Right cardiac atrium (tissue), 5 donors: ENCODE measurements around the gene CD244. TPM values are rescaled to one million over a fixed set of nuclear protein-coding genes. Genes with fewer than 3 reads are reported as not detected.
"Not testable (repeated sequence)": the region's sequence is repeated elsewhere in the genome, so short reads cannot be mapped to it uniquely, and the experiment has no call there.

Experiments used
- ATAC-seq, 2 donors: fragments of 200-7000 bp; cut with Tn5 transposase; one replicate each; pipeline versions ENCODE4 v1.8.0 to v1.9.1; 2020; ENCODE audit warnings: moderate library complexity in 2 of 2, mild to moderate bottlenecking in 1 of 2
- DNase-seq, 3 donors: peaks; one replicate each; pipeline ENCODE4 v3.0.0-alpha.2; 2020
- H3K27ac ChIP-seq: one replicate; pipeline ENCODE4 v1.5.1; 2013; ENCODE audit warnings: mild to moderate bottlenecking, low read length, control low read depth, moderate library complexity
- H3K27me3 ChIP-seq: one replicate; pipeline ENCODE4 v1.6.1; 2013; ENCODE audit not compliant: control insufficient read depth, insufficient read depth
- H3K4me1 ChIP-seq: one replicate; pipeline ENCODE4 v1.6.1; 2013; ENCODE audit warnings: low read length; ENCODE audit not compliant: control insufficient read depth, insufficient read depth
- H3K4me3 ChIP-seq: one replicate; pipeline ENCODE4 v1.5.1; 2013; ENCODE audit warnings: low read length, control low read depth
- H3K9me3 ChIP-seq: one replicate; pipeline ENCODE4 v1.6.1; 2013; ENCODE audit warnings: low read length; ENCODE audit not compliant: control insufficient read depth
- WGBS: extraction: QIAGEN DNeasy Blood & Tissue Kit; methylation state at CpG from one replicate; pipeline ENCODE4 v1.1.7; 2013; 5-methylcytosine and 5-hydroxymethylcytosine counted together
- intact Hi-C, 4 donors: fragments of 100-400 bp; cut with DNase I; formaldehyde crosslinking; loops; one replicate each; pipeline versions ENCODE4 v1.11.0 to v1.14.0; 2022 to 2023
- polyA plus RNA-seq: library from polyadenylated mRNA; stranded (reverse); fragments of 200-250 nt; gene quantifications from one replicate; pipeline ENCODE4 v1.2.3, GENCODE V29; 2013
- total RNA-seq, 4 donors: library from RNA; stranded (reverse); fragmentation: NEBNext Ultra II Directional; extraction: Animal tissue kit (Norgen Biotek cat#: 25700); gene quantifications; one replicate each; pipeline ENCODE4 v1.2.1, GENCODE V29; 2021
- donor health status: healthy with polysubstance abuse.
- donor health status: DM: no; HTN: yes; CAD: no.
- donor health status: DM: no; HTN: no; CAD: no.
- donor health status: DM: no; HTN: yes; CAD: no; lungs with severe emphysema.
- donor health status: DM: yes; HTN: yes; CAD: no.

The CD244 gene
- total and polyA plus RNA-seq, 5 donors = 0.29 to 2.3 (median 0.64) TPM

- H3K4me1 ChIP-seq, H3K9me3 ChIP-seq, intact Hi-C loops, H3K4me3 ChIP-seq, H3K27ac ChIP-seq, ATAC-seq, H3K27me3 ChIP-seq, DNase-seq: not testable (repeated sequence)
- WGBS = 93% methylated on average over 18 of the region's 18 CpGs
Observed at GRCh38 chr1:160894368-160895135, 31.9 kb upstream of the CD244 start.

GRCh38 chr1:160891474-160891873, 28.8 kb upstream of the CD244 start:
- DNase-seq (no peak), ATAC-seq (no peak)
- 43% methylated on average over 2 of the region's 2 CpGs for WGBS
- H3K4me3 ChIP-seq = no peak overlapping the region
- no peaks in the 10 kb centered on the region for H3K9me3 ChIP-seq
- intact Hi-C loops = no loop called here
- H3K4me1 ChIP-seq = no peaks in the 10 kb centered on the region
- no peaks in the 10 kb centered on the region for H3K27me3 ChIP-seq
- no peak overlapping the region for H3K27ac ChIP-seq

DNA sequence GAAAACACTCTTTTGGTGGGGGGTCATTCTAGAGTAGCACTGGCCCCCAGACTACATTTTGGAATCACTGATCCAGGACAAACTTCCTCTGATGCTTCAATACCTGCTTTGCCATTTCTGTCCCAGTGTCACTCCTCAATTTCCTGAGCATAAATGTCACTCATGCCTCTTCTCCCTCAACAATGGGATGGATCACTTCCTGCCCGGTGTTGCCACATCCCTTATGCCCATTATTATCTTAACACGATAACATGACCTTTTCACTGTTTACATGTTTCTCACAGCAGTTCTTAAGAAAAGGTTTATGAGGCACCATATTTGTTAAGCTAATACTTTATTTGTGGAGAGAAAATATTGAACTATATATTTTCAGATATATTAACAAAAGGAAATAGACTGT, 26.2 kb upstream of the CD244 start:
- ATAC-seq (no peak), DNase-seq (no peak)
- Histone ChIP-seq H3K4me3 (no peak overlapping the region), H3K9me3 (no peaks in the 10 kb centered on the region), H3K4me1 (no peaks in the 10 kb centered on the region), H3K27me3 (no peaks in the 10 kb centered on the region), H3K27ac (no peak overlapping the region)
- intact Hi-C loops = no loop called here
- 34% methylated on average over 2 of the region's 2 CpGs for WGBS

DNA sequence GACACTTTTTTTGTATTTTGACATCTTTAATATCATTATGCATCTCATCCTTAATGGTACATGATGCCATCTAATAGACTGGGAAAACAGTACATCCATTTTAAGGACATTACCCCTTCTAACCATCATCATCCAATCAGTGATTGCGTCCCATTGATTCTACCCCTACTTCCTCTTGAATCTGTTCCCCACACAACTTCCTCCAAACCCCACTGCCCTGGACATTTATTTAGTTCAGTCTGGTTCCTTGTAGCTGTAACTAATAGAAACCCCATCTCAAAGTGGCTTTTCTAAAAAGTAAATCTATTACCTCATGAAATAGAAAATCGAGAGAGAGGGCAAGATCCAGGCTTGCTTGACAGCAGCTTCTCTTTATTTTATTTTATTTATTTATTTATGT, 24.4 kb upstream of the CD244 start:
- Histone ChIP-seq H3K9me3 (no peaks in the 10 kb centered on the region), H3K27ac (no peak overlapping the region), H3K27me3 (no peaks in the 10 kb centered on the region), H3K4me1 (no peaks in the 10 kb centered on the region), H3K4me3 (no peak overlapping the region)
- no peak for DNase-seq
- intact Hi-C loops = no loop called here
- WGBS = 84% methylated on average over 2 of the region's 2 CpGs
- ATAC-seq = no peak

DNA sequence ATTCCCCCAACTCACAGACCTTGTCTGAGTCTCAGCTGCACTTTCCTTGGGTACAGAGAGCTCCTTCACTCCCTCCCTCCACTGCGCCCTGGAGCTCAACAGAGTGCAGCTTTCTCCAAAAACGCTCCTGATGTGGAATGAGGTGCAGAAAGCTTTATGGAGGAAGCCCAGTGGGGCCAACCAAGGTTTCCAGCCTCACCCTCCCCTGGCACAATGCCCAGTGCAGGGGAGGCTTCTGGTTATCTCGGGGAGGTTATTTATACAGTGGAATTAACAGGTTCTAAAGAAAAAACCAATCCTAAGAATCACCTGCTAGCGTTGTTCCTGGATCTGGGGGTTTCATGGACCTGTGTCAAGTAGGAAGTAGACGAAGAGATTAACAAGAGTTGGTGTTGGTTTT, 22.4 kb upstream of the CD244 start, which contains the start of gene ITLN1:
Gene ITLN1, minus strand, starts transcription at position 139 of the 400 bp plus-strand sequence. CDS start 303 bp downstream, outside the sequence.
- H3K9me3 ChIP-seq = no peaks in the 10 kb centered on the region
- no peak within 1 kb of the TSS for H3K4me3 ChIP-seq
- ATAC-seq (peak in 1 of 2 donors; percentile 32), DNase-seq (peak in 1 of 3 donors; percentile 38)
- intact Hi-C loops = no loop called here
- no peak within 1 kb of the TSS for H3K27ac ChIP-seq
- 43% methylated on average over 5 of the region's 5 CpGs for WGBS
- H3K27me3 ChIP-seq = no peaks in the 10 kb centered on the region
- H3K4me1 ChIP-seq = no peaks in the 10 kb centered on the region

DNA sequence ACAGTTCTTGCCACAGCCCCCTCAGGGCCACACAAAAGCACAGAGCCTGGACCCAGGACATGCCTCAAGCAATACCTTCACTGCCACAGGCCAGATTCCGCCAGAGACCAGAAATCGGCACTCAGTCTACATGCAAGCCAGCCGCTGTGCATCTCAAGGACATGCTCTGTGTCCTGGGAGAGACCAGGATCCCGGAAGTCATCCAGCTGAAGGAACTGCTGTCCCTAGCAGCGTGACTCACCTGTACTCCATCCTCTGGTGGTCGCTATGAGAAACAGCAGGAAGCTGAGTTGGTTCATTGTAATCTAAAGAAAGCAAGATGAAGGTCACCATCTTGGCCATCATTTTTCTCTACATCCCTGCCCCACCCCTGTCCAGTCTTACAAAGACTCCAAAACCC, 21.9 kb upstream of the CD244 start:
- no peaks in the 10 kb centered on the region for H3K9me3 ChIP-seq
- intact Hi-C loops = no loop called here
- H3K27ac ChIP-seq = no peak overlapping the region
- 76% methylated on average over 6 of the region's 6 CpGs for WGBS
- no peak overlapping the region for H3K4me3 ChIP-seq
- no peaks in the 10 kb centered on the region for H3K27me3 ChIP-seq
- ATAC-seq (peak in 1 of 2 donors; percentile 37), DNase-seq (peak in 1 of 3 donors; percentile 9)
- H3K4me1 ChIP-seq = no peaks in the 10 kb centered on the region

GRCh38 chr1:160883581-160884513, 21.2 kb upstream of the CD244 start:
- DNase-seq (no peak), ATAC-seq (no peak)
- H3K4me3 ChIP-seq = no peak overlapping the region
- H3K27ac ChIP-seq = no peak overlapping the region
- WGBS = 84% methylated on average over 13 of the region's 13 CpGs
- intact Hi-C loops = no loop called here
- H3K4me1 ChIP-seq = no peaks in the 10 kb centered on the region
- H3K27me3 ChIP-seq = no peaks in the 10 kb centered on the region
- no peaks in the 10 kb centered on the region for H3K9me3 ChIP-seq

- WGBS = 93% methylated on average over 1 of the region's 1 CpG
Observed at GRCh38 chr1:160882582-160882981, 19.9 kb upstream of the CD244 start.

DNA sequence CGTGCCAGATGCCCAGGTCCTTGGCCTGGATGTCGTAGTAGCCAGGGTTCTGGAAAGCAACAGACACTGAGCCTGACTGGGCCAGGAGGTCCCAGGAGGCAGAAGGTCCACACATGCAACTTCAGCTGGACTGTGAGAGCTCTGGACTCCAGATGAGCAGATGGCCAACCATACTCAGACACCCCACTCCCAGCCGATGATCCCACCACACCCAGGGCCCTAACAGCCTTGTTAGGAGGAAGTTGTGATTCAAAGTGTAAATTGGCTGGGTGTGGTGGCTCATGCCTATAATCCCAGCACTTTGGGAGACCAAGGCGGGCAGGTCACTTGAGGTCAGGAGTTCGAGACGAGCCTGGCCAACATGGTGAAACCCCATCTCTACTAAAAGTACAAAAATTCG, 18.6 kb upstream of the CD244 start:
- 83% methylated on average over 7 of the region's 7 CpGs for WGBS
- intact Hi-C loops, ATAC-seq, H3K9me3 ChIP-seq, H3K27ac ChIP-seq, H3K4me3 ChIP-seq, H3K4me1 ChIP-seq, DNase-seq, H3K27me3 ChIP-seq: not testable (repeated sequence)

More at GRCh38 chr1:160882582-160882981, 19.9 kb upstream of the CD244 start:
- H3K4me3 ChIP-seq = no peak overlapping the region
- no peaks in the 10 kb centered on the region for H3K4me1 ChIP-seq
- no peak for DNase-seq
- no peak overlapping the region for H3K27ac ChIP-seq
- no peaks in the 10 kb centered on the region for H3K27me3 ChIP-seq
- H3K9me3 ChIP-seq = no peaks in the 10 kb centered on the region
- ATAC-seq = no peak
- intact Hi-C loops = no loop called here

GRCh38 chr1:160880216-160880615, 17.5 kb upstream of the CD244 start:
- ATAC-seq = no peak
- Histone ChIP-seq H3K4me1 (no peaks in the 10 kb centered on the region), H3K9me3 (no peaks in the 10 kb centered on the region), H3K27me3 (no peaks in the 10 kb centered on the region), H3K27ac (no peak overlapping the region), H3K4me3 (no peak overlapping the region)
- intact Hi-C loops = no loop called here
- 87% methylated on average over 3 of the region's 3 CpGs for WGBS
- no peak for DNase-seq

DNA sequence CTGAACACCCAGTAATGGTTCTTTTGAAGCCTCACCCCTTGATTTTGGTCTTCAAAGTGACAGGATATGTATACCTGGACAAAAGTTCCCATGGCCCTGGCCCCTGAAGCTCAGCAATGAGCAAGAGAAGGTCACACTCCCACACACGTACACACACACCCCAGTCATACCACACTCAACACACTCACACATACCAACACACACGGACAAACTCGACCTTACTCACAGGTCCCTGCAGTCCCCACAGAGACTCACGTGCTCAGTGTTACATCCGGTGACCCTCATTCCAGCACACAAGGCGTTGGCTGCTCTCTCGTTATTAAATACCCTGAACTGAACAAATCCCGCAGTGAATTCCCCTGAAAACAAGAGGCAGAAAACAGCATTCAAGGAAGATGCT, 16.4 kb upstream of the CD244 start:
- 59% methylated on average over 8 of the region's 8 CpGs for WGBS
- Histone ChIP-seq H3K4me1 (no peaks in the 10 kb centered on the region), H3K4me3 (no peak overlapping the region), H3K27me3 (no peaks in the 10 kb centered on the region), H3K9me3 (no peaks in the 10 kb centered on the region), H3K27ac (no peak overlapping the region)
- ATAC-seq = no peak
- DNase-seq = no peak
- intact Hi-C loops = no loop called here
